Measurements from ENCODE around the gene CH25H. TPM values are rescaled to one million over a fixed set of nuclear protein-coding genes. Genes with fewer than 3 reads are reported as not detected.
A peak's percentile ranks its signal among the peaks of the same experiment; 100 is the strongest.

The CH25H gene
- polyA plus RNA-seq, 1 donor, result 4.2 TPM

DNA sequence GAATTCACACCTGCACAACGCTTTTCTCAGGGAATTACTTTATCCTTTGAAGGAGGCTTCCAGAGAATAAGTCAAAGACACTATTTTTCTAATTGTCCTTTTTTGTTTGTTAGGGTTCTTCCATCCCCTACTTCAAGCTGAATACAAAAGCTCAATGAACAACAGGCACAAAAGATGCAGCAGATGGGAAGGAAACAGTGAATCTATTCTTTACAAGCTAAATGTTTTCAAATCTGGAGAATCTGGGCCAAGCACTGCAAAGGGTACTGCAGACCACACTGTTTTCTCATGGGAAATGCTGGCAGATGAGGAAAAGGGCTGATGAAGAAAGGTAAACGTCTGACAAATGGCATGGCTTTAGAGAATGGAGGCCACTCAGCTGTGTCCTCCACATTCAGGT, 25.9 kb upstream of the CH25H start:
- Histone ChIP-seq H3K36me3 (ENCODE audit: control insufficient read depth, insufficient read depth, low read length) (peaks cover 25% of the 10 kb centered on the region), H3K27me3 (ENCODE audit: control insufficient read depth, insufficient read depth, low read length) (no peaks in the 10 kb centered on the region), H3K27ac (ENCODE audit: low read length) (no peak overlapping the region), H3K4me3 (ENCODE audit: low read length) (no peak overlapping the region), H3K9me3 (ENCODE audit: control insufficient read depth, low read depth, low read length) (no peaks in the 10 kb centered on the region), H3K4me1 (ENCODE audit: control insufficient read depth, insufficient read depth, low read length) (no peaks in the 10 kb centered on the region)
- WGBS (ENCODE audit: insufficient coverage, low lambda C conversion rate), result 100% methylated on average over 1 of the region's 2 CpGs
- no peak for DNase-seq

DNA sequence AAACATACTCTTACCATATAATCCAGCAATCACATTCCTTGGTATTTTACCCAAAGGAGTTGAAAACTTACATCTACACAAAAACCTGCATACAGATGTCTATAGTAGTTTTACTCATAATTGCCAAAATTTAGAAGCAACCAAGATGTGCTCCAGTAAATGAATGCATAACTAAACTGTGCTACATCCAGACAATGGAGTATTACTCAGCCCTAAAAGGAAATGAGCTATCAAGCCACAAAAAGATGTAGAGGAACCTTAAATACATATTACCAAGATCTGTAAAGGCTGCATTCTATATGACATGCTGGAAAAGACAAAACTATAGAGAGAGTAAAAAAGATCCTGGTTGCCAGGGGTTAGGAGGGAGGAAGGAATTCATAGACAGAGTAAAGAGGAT, 21.8 kb upstream of the CH25H start:
- Histone ChIP-seq H3K4me3 (ENCODE audit: low read length) (no peak overlapping the region), H3K36me3 (ENCODE audit: control insufficient read depth, insufficient read depth, low read length) (peaks cover 31% of the 10 kb centered on the region), H3K27me3 (ENCODE audit: control insufficient read depth, insufficient read depth, low read length) (no peaks in the 10 kb centered on the region), H3K27ac (ENCODE audit: low read length) (no peak overlapping the region), H3K9me3 (ENCODE audit: control insufficient read depth, low read depth, low read length) (no peaks in the 10 kb centered on the region), H3K4me1 (ENCODE audit: control insufficient read depth, insufficient read depth, low read length) (no peaks in the 10 kb centered on the region)
- no peak for DNase-seq

DNA sequence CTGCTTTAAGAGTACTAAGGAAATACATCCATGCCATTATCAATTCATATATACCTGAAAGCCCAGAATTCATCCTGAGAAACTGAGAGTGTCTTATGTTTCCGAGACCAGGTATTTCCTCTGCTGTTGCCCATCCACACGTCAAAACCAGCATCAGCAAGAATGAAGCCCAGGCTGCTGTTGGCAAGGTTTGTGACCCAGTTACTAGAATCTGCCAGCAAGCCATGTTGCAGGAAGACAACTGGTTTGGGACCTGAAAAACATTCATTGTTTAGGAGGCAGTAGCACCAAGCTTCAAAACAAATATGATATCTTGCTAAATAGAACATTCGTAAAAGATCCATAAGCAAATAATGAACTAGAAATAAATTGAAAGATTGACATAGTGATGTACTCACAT, 21.0 kb upstream of the CH25H start:
- H3K9me3 ChIP-seq (ENCODE audit: control insufficient read depth, low read depth, low read length), result no peaks in the 10 kb centered on the region
- no peak for DNase-seq
- H3K4me3 ChIP-seq (ENCODE audit: low read length), result no peak overlapping the region
- H3K27ac ChIP-seq (ENCODE audit: low read length), result no peak overlapping the region
- H3K4me1 ChIP-seq (ENCODE audit: control insufficient read depth, insufficient read depth, low read length), result no peaks in the 10 kb centered on the region
- peaks cover 34% of the 10 kb centered on the region for H3K36me3 ChIP-seq (ENCODE audit: control insufficient read depth, insufficient read depth, low read length)
- no peaks in the 10 kb centered on the region for H3K27me3 ChIP-seq (ENCODE audit: control insufficient read depth, insufficient read depth, low read length)
- WGBS (ENCODE audit: insufficient coverage, low lambda C conversion rate), result no CpG with 5 or more reads among the region's 3 CpGs

DNA sequence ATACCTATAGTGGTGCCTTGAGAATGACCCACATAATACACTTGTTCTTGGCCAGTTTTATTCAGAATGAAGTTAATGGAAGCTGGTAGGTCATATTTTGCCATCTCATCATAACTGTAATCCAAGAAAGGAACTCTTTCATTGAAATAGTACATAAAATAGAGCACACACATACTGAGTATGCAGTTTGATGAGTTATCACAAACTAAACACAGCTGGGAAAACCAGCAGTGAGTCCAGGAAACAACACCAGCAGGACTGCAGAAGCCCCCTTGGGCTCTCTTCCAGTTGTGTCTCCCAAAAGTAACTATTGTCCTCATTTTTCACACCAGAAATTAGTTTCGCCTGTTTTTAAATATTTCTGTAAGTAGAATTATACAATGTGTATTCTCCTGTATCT, 19.8 kb upstream of the CH25H start:
- WGBS (ENCODE audit: insufficient coverage, low lambda C conversion rate), result no CpG with 5 or more reads among the region's 1 CpG
- Histone ChIP-seq H3K27ac (ENCODE audit: low read length) (no peak overlapping the region), H3K4me3 (ENCODE audit: low read length) (no peak overlapping the region), H3K4me1 (ENCODE audit: control insufficient read depth, insufficient read depth, low read length) (no peaks in the 10 kb centered on the region), H3K9me3 (ENCODE audit: control insufficient read depth, low read depth, low read length) (no peaks in the 10 kb centered on the region), H3K36me3 (ENCODE audit: control insufficient read depth, insufficient read depth, low read length) (peaks cover 34% of the 10 kb centered on the region), H3K27me3 (ENCODE audit: control insufficient read depth, insufficient read depth, low read length) (no peaks in the 10 kb centered on the region)
- DNase-seq, result no peak

DNA sequence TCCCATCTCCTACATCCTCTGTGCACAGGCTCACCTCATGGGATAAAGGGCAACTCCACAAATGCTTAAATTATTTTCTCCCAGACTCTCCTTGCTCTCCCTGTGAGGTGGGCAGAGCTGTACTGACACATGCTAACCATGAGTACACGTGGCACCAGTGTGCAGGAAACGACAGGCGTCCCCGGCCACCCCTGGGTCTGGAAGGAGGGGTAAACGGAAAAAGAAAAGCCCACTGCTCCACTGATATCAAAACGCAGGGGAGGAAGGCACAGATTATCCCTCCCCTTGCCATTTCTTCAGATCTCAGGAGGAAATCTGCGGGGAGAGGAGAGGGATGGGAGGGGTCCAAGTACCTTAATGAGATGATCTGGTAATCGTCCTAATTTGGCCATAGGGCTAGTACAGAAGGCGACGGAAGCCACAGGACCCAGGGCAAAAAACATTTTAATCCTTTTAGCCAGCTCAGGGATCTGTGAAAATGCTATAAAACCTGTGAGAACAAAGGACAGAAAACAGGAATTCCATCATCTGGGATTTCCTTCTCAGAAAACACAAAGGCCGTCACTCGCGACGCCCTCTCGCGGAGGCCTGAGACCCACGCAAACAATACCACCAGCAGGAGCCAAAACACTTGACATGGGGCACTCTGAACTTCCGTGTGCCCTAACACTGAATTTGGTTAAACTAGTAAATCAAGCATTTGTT, 17.8 kb upstream of the CH25H start:
- no peak for DNase-seq
- Histone ChIP-seq H3K27me3 (ENCODE audit: control insufficient read depth, insufficient read depth, low read length) (no peaks in the 10 kb centered on the region), H3K36me3 (ENCODE audit: control insufficient read depth, insufficient read depth, low read length) (peaks cover 27% of the 10 kb centered on the region), H3K9me3 (ENCODE audit: control insufficient read depth, low read depth, low read length) (no peaks in the 10 kb centered on the region), H3K27ac (ENCODE audit: low read length) (no peak overlapping the region), H3K4me3 (ENCODE audit: low read length) (no peak overlapping the region), H3K4me1 (ENCODE audit: control insufficient read depth, insufficient read depth, low read length) (no peaks in the 10 kb centered on the region)
- 20% methylated on average over 1 of the region's 18 CpGs for WGBS (ENCODE audit: insufficient coverage, low lambda C conversion rate)

DNA sequence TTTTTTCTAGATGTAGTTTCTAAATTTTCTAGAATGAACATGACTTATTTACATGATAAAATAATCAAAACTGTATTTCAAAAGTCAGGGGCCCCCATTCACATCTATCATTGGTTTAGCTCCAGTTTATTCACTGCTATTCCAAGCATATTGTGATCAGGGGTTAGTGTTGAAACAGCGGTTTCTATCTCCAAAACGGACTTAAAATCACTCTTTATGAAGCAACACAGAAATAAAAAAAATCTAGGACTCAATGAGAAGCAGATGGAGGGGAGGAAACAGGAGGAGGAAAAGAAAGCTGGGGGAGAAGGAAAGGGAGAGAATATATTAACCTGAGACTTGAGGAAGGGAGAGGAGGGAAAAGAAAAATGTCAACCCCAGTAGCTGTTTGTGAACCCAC, 14.8 kb upstream of the CH25H start:
- H3K4me1 ChIP-seq (ENCODE audit: control insufficient read depth, insufficient read depth, low read length), result no peaks in the 10 kb centered on the region
- no CpG with 5 or more reads among the region's 2 CpGs for WGBS (ENCODE audit: insufficient coverage, low lambda C conversion rate)
- no peak overlapping the region for H3K4me3 ChIP-seq (ENCODE audit: low read length)
- no peaks in the 10 kb centered on the region for H3K27me3 ChIP-seq (ENCODE audit: control insufficient read depth, insufficient read depth, low read length)
- no peak overlapping the region for H3K27ac ChIP-seq (ENCODE audit: low read length)
- H3K9me3 ChIP-seq (ENCODE audit: control insufficient read depth, low read depth, low read length), result no peaks in the 10 kb centered on the region
- H3K36me3 ChIP-seq (ENCODE audit: control insufficient read depth, insufficient read depth, low read length), result peaks cover 31% of the 10 kb centered on the region
- no peak for DNase-seq

DNA sequence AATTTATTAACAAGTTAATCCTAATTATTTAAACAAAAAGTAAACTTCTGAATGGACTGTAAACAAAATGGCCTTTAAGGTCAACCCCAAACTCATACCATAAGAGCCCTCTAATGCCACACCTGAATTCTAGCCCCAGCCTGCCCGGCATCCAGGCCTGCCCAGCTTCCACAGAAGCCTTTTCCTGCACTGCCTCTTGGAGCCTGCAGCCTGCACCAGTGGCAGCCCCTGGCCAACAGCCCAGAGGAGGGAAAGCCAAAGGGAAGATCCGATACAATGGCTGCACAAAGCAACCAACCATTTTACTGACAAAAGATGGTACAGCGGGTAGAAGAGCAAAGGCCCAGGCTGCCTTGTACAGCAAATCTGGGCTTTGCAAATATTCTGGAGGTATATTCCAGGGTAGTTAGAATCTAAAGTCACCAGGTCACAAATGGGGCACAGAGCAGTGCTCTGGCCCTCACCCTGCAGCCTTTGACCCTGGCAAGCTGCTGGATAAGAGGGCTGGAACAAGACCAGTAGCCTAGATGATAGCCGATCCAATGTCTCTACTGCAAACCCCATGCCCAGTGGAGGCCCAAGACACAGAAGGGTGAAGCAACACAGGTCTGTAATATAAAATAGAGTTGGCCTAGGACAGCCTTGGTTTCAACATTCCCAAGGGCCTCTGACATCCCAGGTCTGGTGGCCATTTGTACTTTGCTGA, 12.5 kb upstream of the CH25H start:
- H3K27ac ChIP-seq (ENCODE audit: low read length), result no peak overlapping the region
- no peak overlapping the region for H3K4me3 ChIP-seq (ENCODE audit: low read length)
- no peaks in the 10 kb centered on the region for H3K9me3 ChIP-seq (ENCODE audit: control insufficient read depth, low read depth, low read length)
- no CpG with 5 or more reads among the region's 4 CpGs for WGBS (ENCODE audit: insufficient coverage, low lambda C conversion rate)
- H3K4me1 ChIP-seq (ENCODE audit: control insufficient read depth, insufficient read depth, low read length), result no peaks in the 10 kb centered on the region
- no peaks in the 10 kb centered on the region for H3K27me3 ChIP-seq (ENCODE audit: control insufficient read depth, insufficient read depth, low read length)
- H3K36me3 ChIP-seq (ENCODE audit: control insufficient read depth, insufficient read depth, low read length), result peaks cover 36% of the 10 kb centered on the region
- no peak for DNase-seq

DNA sequence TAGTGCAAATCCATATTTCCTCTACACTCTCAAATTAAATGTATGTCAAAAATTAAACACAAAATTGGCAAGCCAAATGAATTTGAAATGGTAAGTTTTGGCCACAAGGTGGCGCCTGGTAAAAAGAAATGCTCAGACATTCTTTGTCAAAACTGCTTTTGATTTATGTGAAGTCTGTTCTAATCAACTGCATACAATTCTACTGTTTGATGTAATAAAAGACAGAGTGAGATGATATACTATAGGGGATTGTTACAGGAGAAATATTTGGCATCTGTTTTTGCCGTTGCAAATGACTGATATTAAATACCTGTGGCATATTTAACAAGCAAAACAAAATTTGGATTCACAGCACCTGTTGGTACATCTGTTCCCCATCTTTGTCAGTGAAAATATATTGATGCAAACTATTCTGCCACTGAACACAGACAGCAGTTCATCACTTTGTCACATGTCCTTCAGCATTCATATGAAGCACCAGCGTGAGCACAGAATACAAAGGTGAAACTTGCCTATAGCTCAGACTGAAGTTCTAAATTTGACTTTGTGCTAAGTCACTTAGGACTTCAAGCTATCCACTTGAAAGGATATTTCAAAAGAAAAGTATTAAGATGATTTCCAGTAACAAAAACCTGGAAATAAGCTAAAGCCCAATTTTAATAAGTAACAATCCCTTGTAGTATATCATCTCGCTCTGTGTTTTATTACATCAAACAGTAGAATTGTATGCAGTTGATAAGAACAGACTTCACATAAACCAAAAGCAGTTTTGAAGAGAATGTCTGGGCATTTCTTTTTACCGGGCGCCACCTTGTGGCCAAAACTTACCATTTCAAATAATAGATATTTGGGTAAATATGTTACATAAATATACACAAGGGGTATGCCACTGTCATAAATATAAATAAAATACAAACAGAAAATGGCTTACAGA, 10.2 kb upstream of the CH25H start:
- Histone ChIP-seq H3K27me3 (ENCODE audit: control insufficient read depth, insufficient read depth, low read length) (no peaks in the 10 kb centered on the region), H3K27ac (ENCODE audit: low read length) (no peak overlapping the region), H3K36me3 (ENCODE audit: control insufficient read depth, insufficient read depth, low read length) (peaks cover 29% of the 10 kb centered on the region), H3K4me1 (ENCODE audit: control insufficient read depth, insufficient read depth, low read length) (no peaks in the 10 kb centered on the region), H3K9me3 (ENCODE audit: control insufficient read depth, low read depth, low read length) (no peaks in the 10 kb centered on the region), H3K4me3 (ENCODE audit: low read length) (no peak overlapping the region)
- peak in 1 of 2 donors; percentile 36 for DNase-seq
- no CpG with 5 or more reads among the region's 6 CpGs for WGBS (ENCODE audit: insufficient coverage, low lambda C conversion rate)

DNA sequence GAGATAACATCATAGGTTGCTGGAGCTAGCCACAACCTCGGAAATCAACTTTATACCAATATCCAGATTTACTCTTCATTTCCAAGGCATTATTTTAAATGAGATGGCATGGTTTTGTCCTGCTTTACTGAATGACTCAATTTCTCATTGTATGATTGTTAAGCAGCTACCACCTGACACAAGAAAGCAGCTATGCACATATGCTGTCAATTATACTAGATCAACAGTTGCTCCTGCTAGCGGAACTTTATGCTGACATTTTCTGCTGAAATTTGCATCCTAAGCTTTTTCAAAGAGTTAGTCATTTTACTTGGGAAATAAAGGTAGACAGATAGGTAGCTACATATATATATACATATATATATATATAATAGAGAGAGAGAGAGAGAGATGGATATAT, 8.9 kb upstream of the CH25H start:
- no peak for DNase-seq
- H3K4me3 ChIP-seq (ENCODE audit: low read length), result no peak overlapping the region
- 80% methylated on average over 1 of the region's 2 CpGs for WGBS (ENCODE audit: insufficient coverage, low lambda C conversion rate)
- H3K4me1 ChIP-seq (ENCODE audit: control insufficient read depth, insufficient read depth, low read length), result no peaks in the 10 kb centered on the region
- H3K27me3 ChIP-seq (ENCODE audit: control insufficient read depth, insufficient read depth, low read length), result no peaks in the 10 kb centered on the region
- H3K36me3 ChIP-seq (ENCODE audit: control insufficient read depth, insufficient read depth, low read length), result peaks cover 27% of the 10 kb centered on the region
- H3K27ac ChIP-seq (ENCODE audit: low read length), result no peak overlapping the region
- H3K9me3 ChIP-seq (ENCODE audit: control insufficient read depth, low read depth, low read length), result no peaks in the 10 kb centered on the region

DNA sequence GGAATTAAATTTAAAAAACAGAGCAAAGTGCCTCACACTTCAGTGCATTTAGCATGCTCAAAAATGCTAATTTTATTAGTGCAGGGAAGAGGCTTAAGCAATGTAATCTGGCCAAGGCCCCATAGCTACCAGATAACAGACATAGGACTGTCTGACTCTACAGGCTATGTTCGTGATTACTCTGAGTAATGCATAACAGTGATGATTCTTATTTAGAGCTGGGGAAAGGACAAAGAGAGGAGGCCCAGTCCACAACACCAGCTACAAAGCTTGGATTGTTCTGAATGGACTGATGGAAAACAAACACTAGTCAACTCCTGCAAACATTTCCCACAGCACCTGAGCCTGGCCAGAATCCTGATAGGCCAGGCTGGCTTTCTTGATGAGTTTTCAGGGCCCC, 8.4 kb upstream of the CH25H start:
- no CpG with 5 or more reads among the region's 1 CpG for WGBS (ENCODE audit: insufficient coverage, low lambda C conversion rate)
- peaks cover 5% of the 10 kb centered on the region for H3K27me3 ChIP-seq (ENCODE audit: control insufficient read depth, insufficient read depth, low read length)

More for the DNA sequence above, 8.4 kb upstream of the CH25H start:
- Histone ChIP-seq H3K36me3 (ENCODE audit: control insufficient read depth, insufficient read depth, low read length) (peaks cover 27% of the 10 kb centered on the region), H3K4me3 (ENCODE audit: low read length) (no peak overlapping the region), H3K4me1 (ENCODE audit: control insufficient read depth, insufficient read depth, low read length) (no peaks in the 10 kb centered on the region), H3K9me3 (ENCODE audit: control insufficient read depth, low read depth, low read length) (no peaks in the 10 kb centered on the region), H3K27ac (ENCODE audit: low read length) (no peak overlapping the region)
- DNase-seq, result no peak
